ENCODE measurements around the gene DUSP10. TPM values are rescaled to one million over a fixed set of nuclear protein-coding genes. Genes with fewer than 3 reads are reported as not detected.

The DUSP10 gene
- total RNA-seq, 1 donor = 62.2 TPM

DNA sequence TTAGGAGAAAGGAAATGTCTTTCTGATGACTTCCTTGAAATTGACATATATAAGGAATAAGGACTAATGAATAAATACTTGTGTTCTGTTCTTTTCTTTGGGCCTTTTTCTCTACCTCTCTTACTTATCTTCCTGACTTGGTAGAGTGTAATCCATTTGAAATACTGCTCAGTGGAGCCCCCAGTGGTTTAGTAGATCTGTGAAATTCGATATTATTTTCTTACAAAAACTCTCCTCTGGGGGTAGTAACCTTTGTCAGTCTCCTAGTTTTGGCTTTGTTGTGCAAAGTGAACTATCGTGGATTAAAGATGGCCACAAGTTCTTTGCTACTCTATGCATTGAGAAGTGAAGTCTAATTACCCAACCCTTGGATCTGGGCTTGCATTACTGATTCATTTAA lies 48.8 kb downstream of the DUSP10 start:
- Histone ChIP-seq H3K36me3 (ENCODE audit: insufficient read depth, low read length) (no peaks in the 10 kb centered on the region), H3K9me3 (ENCODE audit: low read depth, low read length) (peaks cover 4% of the 10 kb centered on the region), H3K27ac (ENCODE audit: low read depth, low read length) (no peak overlapping the region), H3K4me3 (ENCODE audit: insufficient read depth, low read length) (no peak overlapping the region), H3K79me2 (ENCODE audit: insufficient read depth, low read length) (no peaks in the 10 kb centered on the region), H3K4me1 (ENCODE audit: insufficient read depth, low read length) (peaks cover 23% of the 10 kb centered on the region), H3K27me3 (ENCODE audit: insufficient read depth, low read length) (no peaks in the 10 kb centered on the region), H2AFZ (ENCODE audit: low read length) (no peak overlapping the region), H4K20me1 (ENCODE audit: insufficient read depth, low read length) (no peaks in the 10 kb centered on the region), H3K4me2 (ENCODE audit: insufficient read depth, low read length) (no peak overlapping the region)
- no peak for DNase-seq (ENCODE audit: insufficient read length, low spot score, missing footprints)
- TF ChIP-seq CTCF (IDR thresholded peaks at IDR 0.05; ENCODE audit: extremely low read depth, low read depth, low read length) = no peak

DNA sequence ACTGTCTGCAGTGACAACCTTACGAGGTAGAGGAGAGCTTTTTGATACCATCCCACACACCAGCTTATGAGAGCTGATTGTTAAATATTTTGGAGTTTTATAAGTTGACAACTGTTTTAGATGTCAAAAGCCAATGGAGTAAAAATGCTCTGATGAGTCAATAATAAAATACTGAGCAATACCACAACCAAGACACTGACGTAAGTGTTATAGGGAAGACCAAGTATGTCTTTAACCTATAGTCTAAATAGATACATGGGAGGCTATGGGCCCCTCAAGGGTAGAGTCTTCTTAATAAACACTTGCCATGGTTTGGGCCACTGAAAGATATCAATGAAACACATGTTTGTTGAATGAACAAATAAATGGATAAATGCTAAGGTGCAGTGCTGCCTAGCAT lies 49.2 kb downstream of the DUSP10 start:
- peak; percentile 77 for DNase-seq (ENCODE audit: insufficient read length, low spot score, missing footprints)
- Histone ChIP-seq H3K27me3 (ENCODE audit: insufficient read depth, low read length) (no peaks in the 10 kb centered on the region), H3K4me2 (ENCODE audit: insufficient read depth, low read length) (no peak overlapping the region), H3K27ac (ENCODE audit: low read depth, low read length) (no peak overlapping the region), H3K4me3 (ENCODE audit: insufficient read depth, low read length) (no peak overlapping the region), H3K4me1 (ENCODE audit: insufficient read depth, low read length) (peaks cover 23% of the 10 kb centered on the region), H2AFZ (ENCODE audit: low read length) (no peak overlapping the region), H3K36me3 (ENCODE audit: insufficient read depth, low read length) (no peaks in the 10 kb centered on the region), H4K20me1 (ENCODE audit: insufficient read depth, low read length) (no peaks in the 10 kb centered on the region), H3K9me3 (ENCODE audit: low read depth, low read length) (peaks cover 4% of the 10 kb centered on the region), H3K79me2 (ENCODE audit: insufficient read depth, low read length) (no peaks in the 10 kb centered on the region)
- TF ChIP-seq CTCF (IDR thresholded peaks at IDR 0.05; ENCODE audit: extremely low read depth, low read depth, low read length) = no peak

DNA sequence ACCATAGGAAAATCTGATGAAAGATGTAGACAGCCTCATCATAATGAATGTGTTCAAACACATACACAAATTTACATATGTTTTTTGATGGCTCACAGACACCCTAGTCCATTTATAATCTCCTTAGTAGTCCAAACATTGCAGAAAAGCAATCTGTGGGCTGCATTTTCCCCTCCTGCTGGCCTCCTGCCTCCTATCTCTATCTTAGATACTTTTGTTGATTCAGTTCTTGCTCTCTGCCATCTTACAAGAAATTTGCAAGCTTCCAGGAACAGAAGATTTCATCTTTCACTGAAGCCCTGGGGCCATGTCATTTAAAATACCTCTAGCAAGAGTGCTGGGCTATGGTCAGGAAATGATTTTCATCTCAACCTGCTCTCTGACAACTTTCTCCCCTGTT lies 50.6 kb downstream of the DUSP10 start:
- no peak overlapping the region for H2AFZ ChIP-seq (ENCODE audit: low read length)
- no peak for DNase-seq (ENCODE audit: insufficient read length, low spot score, missing footprints)
- no peaks in the 10 kb centered on the region for H4K20me1 ChIP-seq (ENCODE audit: insufficient read depth, low read length)

GRCh38 chr1:221690858-221691257 lies 51.0 kb downstream of the DUSP10 start:
- no peak for TF ChIP-seq CTCF (IDR thresholded peaks at IDR 0.05; ENCODE audit: extremely low read depth, low read depth, low read length)
- Histone ChIP-seq H3K36me3 (ENCODE audit: insufficient read depth, low read length) (no peaks in the 10 kb centered on the region), H3K79me2 (ENCODE audit: insufficient read depth, low read length) (no peaks in the 10 kb centered on the region), H2AFZ (ENCODE audit: low read length) (no peak overlapping the region), H3K4me2 (ENCODE audit: insufficient read depth, low read length) (no peak overlapping the region), H3K4me1 (ENCODE audit: insufficient read depth, low read length) (peaks cover 15% of the 10 kb centered on the region), H3K27me3 (ENCODE audit: insufficient read depth, low read length) (no peaks in the 10 kb centered on the region), H3K9me3 (ENCODE audit: low read depth, low read length) (peaks cover 4% of the 10 kb centered on the region), H3K4me3 (ENCODE audit: insufficient read depth, low read length) (no peak overlapping the region), H4K20me1 (ENCODE audit: insufficient read depth, low read length) (no peaks in the 10 kb centered on the region), H3K27ac (ENCODE audit: low read depth, low read length) (no peak overlapping the region)
- DNase-seq (ENCODE audit: insufficient read length, low spot score, missing footprints) = no peak

More for the DNA sequence above, 50.6 kb downstream of the DUSP10 start:
- Histone ChIP-seq H3K4me3 (ENCODE audit: insufficient read depth, low read length) (no peak overlapping the region), H3K4me1 (ENCODE audit: insufficient read depth, low read length) (peaks cover 19% of the 10 kb centered on the region), H3K36me3 (ENCODE audit: insufficient read depth, low read length) (no peaks in the 10 kb centered on the region), H3K79me2 (ENCODE audit: insufficient read depth, low read length) (no peaks in the 10 kb centered on the region), H3K27ac (ENCODE audit: low read depth, low read length) (no peak overlapping the region), H3K9me3 (ENCODE audit: low read depth, low read length) (peaks cover 4% of the 10 kb centered on the region), H3K4me2 (ENCODE audit: insufficient read depth, low read length) (no peak overlapping the region), H3K27me3 (ENCODE audit: insufficient read depth, low read length) (no peaks in the 10 kb centered on the region)
- no peak for TF ChIP-seq CTCF (IDR thresholded peaks at IDR 0.05; ENCODE audit: extremely low read depth, low read depth, low read length)

Data from osteoblast (primary cell).